ENCODE data around the gene ACTG2. TPM values are rescaled to one million over a fixed set of nuclear protein-coding genes. Genes with fewer than 3 reads are reported as not detected.
"Not testable (repeated sequence)": the region's sequence is repeated elsewhere in the genome, so short reads cannot be mapped to it uniquely, and the experiment has no call there.

ACTG2 gene
- polyA plus RNA-seq, 1 donor (not counting 4 experiments of a cell fraction or from before 2014, with no cell fraction given) = not detected

DNA sequence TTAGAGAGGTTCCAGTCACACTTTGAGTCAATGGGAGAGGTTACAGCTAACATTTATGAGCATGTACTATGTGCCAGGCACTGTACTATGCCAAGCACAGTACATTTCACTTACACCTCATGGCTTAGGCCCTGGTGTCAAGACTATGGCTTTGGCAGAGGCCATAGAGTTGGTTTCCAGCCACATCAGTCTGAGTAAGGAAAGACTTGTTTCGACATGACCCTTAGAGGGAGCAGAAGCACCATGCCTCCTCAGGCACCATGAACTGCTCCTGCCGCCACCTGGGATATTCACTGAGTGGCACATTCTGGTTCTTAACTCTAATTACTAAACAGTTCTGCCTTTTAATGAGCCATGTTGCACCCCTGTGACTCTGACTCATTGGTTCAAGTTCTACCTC is 46.6 kb downstream of the ACTG2 start:
- Histone ChIP-seq H3K27ac (ENCODE audit: control insufficient read depth, insufficient read depth, low read length) (peak overlapping the region; percentile 85), H3K9me1 (ENCODE audit: control insufficient read depth, extremely low read depth, insufficient read depth, low read length) (no peaks in the 10 kb centered on the region), H3K4me3 (ENCODE audit: control insufficient read depth in 2 of 3, extremely low read depth in 1 of 3, insufficient read depth in 2 of 3, low read depth in 1 of 3, low read length in 3 of 3) (no peak overlapping the region), H3K4me2 (ENCODE audit: control insufficient read depth, extremely low read depth, insufficient read depth, low read depth, low read length) (peak overlapping the region; percentile 56), H4K20me1 (ENCODE audit: control insufficient read depth, extremely low read depth, insufficient read depth, low read length) (no peaks in the 10 kb centered on the region), H3K79me2 (ENCODE audit: control insufficient read depth, insufficient read depth, low read length) (peaks cover 64% of the 10 kb centered on the region), H3K36me3 (ENCODE audit: control insufficient read depth in 2 of 2, extremely low read depth in 1 of 2, insufficient read depth in 2 of 2, low read length in 2 of 2) (peaks cover 3 to 18% of the 10 kb centered on the region in 2 experiments), H2AFZ (ENCODE audit: control insufficient read depth, low read length) (no peak overlapping the region), H3K9ac (ENCODE audit: control insufficient read depth, extremely low read depth, insufficient read depth, low read length) (peak overlapping the region; percentile 20), H3K9me3 (ENCODE audit: control insufficient read depth, low read depth, low read length) (no peaks in the 10 kb centered on the region), H3K4me1 (ENCODE audit: control insufficient read depth, extremely low read depth, insufficient read depth, low read length) (peaks cover 61% of the 10 kb centered on the region), H3K27me3 (ENCODE audit: control insufficient read depth, extremely low read depth, insufficient read depth, low read length) (no peaks in the 10 kb centered on the region)
- DNase-seq (ENCODE audit: low read depth, low spot score) (peak; percentile 91), FAIRE-seq (peak; percentile 95)
- TF ChIP-seq EZH2 (IDR thresholded peaks at IDR 0.05; ENCODE audit: low read length) = no peak
- TF ChIP-seq, protein P1, sequence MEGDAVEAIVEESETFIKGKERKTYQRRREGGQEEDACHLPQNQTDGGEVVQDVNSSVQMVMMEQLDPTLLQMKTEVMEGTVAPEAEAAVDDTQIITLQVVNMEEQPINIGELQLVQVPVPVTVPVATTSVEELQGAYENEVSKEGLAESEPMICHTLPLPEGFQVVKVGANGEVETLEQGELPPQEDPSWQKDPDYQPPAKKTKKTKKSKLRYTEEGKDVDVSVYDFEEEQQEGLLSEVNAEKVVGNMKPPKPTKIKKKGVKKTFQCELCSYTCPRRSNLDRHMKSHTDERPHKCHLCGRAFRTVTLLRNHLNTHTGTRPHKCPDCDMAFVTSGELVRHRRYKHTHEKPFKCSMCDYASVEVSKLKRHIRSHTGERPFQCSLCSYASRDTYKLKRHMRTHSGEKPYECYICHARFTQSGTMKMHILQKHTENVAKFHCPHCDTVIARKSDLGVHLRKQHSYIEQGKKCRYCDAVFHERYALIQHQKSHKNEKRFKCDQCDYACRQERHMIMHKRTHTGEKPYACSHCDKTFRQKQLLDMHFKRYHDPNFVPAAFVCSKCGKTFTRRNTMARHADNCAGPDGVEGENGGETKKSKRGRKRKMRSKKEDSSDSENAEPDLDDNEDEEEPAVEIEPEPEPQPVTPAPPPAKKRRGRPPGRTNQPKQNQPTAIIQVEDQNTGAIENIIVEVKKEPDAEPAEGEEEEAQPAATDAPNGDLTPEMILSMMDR (optimal IDR thresholded peaks at IDR 0.05 in 1 of 3, IDR thresholded peaks at IDR 0.05 in 1 of 3, conservative IDR thresholded peaks at IDR 0.05 in 1 of 3; ENCODE audit: extremely low read depth in 1 of 3, insufficient read depth in 2 of 3, low read length in 3 of 3) = peak; percentile 24 to 65 (median 37)
- dilution Hi-C loops (cut with MboI; ENCODE audit: extremely low pct_ligation_motif_present, low sequenced_read_pairs) = no loop called here

DNA sequence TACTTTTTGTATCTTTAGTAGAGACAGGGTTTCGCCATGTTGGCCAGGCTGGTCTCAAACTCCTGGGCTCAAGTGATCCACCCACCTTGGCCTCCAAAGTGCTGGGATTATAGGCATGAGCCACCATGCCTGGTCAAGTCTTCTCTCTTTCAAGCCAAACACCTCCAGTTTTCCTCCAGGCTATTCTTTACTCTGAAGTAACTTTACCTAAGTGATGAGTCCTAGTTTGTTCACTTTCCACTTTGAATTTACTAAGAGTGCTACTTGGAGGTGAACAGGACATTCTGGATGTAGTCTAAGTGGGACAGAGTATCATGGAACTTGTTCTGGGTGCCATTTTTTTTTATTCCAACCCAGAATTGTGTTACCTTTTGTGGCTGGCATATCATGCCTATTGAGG is 47.3 kb downstream of the ACTG2 start:
- FAIRE-seq; H4K20me1 ChIP-seq (ENCODE audit: control insufficient read depth, extremely low read depth, insufficient read depth, low read length); H2AFZ ChIP-seq (ENCODE audit: control insufficient read depth, low read length); dilution Hi-C loops (cut with MboI; ENCODE audit: extremely low pct_ligation_motif_present, low sequenced_read_pairs); H3K9me1 ChIP-seq (ENCODE audit: control insufficient read depth, extremely low read depth, insufficient read depth, low read length); DNase-seq (ENCODE audit: low read depth, low spot score); H3K9me3 ChIP-seq (ENCODE audit: control insufficient read depth, low read depth, low read length); H3K27me3 ChIP-seq (ENCODE audit: control insufficient read depth, extremely low read depth, insufficient read depth, low read length): not testable (repeated sequence)
- peaks cover 59% of the 10 kb centered on the region for H3K4me1 ChIP-seq (ENCODE audit: control insufficient read depth, extremely low read depth, insufficient read depth, low read length)
- peak overlapping the region in 1 of 3 experiments; percentile 13 for H3K4me3 ChIP-seq (ENCODE audit: control insufficient read depth in 2 of 3, extremely low read depth in 1 of 3, insufficient read depth in 2 of 3, low read depth in 1 of 3, low read length in 3 of 3)
- peaks cover 64% of the 10 kb centered on the region for H3K79me2 ChIP-seq (ENCODE audit: control insufficient read depth, insufficient read depth, low read length)
- peak overlapping the region; percentile 85 for H3K27ac ChIP-seq (ENCODE audit: control insufficient read depth, insufficient read depth, low read length)
- peak overlapping the region; percentile 56 for H3K4me2 ChIP-seq (ENCODE audit: control insufficient read depth, extremely low read depth, insufficient read depth, low read depth, low read length)
- peaks cover 5 to 24% of the 10 kb centered on the region in 2 experiments for H3K36me3 ChIP-seq (ENCODE audit: control insufficient read depth in 2 of 2, extremely low read depth in 1 of 2, insufficient read depth in 2 of 2, low read length in 2 of 2)
- H3K9ac ChIP-seq (ENCODE audit: control insufficient read depth, extremely low read depth, insufficient read depth, low read length) = peak overlapping the region; percentile 20

DNA sequence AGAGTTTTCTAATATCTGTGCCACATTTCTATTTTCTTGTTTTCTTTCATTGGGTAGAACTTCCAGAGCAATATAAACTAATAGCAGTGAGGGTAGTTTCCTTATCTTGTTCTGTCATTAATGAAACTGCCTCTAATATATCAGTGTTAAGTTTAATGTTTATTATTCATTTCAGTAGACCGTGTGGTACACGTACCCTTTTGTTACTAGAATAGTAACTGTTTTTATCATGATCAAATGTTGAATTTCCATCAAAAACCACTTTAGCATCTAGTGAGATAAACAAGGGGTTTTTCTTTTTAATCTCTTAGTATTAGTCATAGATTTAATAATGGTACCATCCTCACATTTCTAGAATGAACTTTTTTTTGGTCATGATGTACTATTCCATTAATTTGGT is 49.9 kb downstream of the ACTG2 start:
- DNase-seq (ENCODE audit: low read depth, low spot score) (no peak), FAIRE-seq (no peak)
- no peak overlapping the region for H2AFZ ChIP-seq (ENCODE audit: control insufficient read depth, low read length)
- dilution Hi-C loops (cut with MboI; ENCODE audit: extremely low pct_ligation_motif_present, low sequenced_read_pairs) = no loop called here
- peaks cover 34% of the 10 kb centered on the region for H3K4me1 ChIP-seq (ENCODE audit: control insufficient read depth, extremely low read depth, insufficient read depth, low read length)
- no peak overlapping the region for H3K4me3 ChIP-seq (ENCODE audit: control insufficient read depth in 2 of 3, extremely low read depth in 1 of 3, insufficient read depth in 2 of 3, low read depth in 1 of 3, low read length in 3 of 3)
- H3K79me2 ChIP-seq (ENCODE audit: control insufficient read depth, insufficient read depth, low read length) = peaks cover 51% of the 10 kb centered on the region
- H4K20me1 ChIP-seq (ENCODE audit: control insufficient read depth, extremely low read depth, insufficient read depth, low read length) = no peaks in the 10 kb centered on the region
- no peak overlapping the region for H3K27ac ChIP-seq (ENCODE audit: control insufficient read depth, insufficient read depth, low read length)
- no peak for TF ChIP-seq EZH2 (IDR thresholded peaks at IDR 0.05; ENCODE audit: low read length)
- TF ChIP-seq, protein P1 (optimal IDR thresholded peaks at IDR 0.05 in 1 of 3, IDR thresholded peaks at IDR 0.05 in 1 of 3, conservative IDR thresholded peaks at IDR 0.05 in 1 of 3; ENCODE audit: extremely low read depth in 1 of 3, insufficient read depth in 2 of 3, low read length in 3 of 3) = no peak
- H3K27me3 ChIP-seq (ENCODE audit: control insufficient read depth, extremely low read depth, insufficient read depth, low read length) = no peaks in the 10 kb centered on the region
- H3K4me2 ChIP-seq (ENCODE audit: control insufficient read depth, extremely low read depth, insufficient read depth, low read depth, low read length) = no peak overlapping the region
- H3K9me3 ChIP-seq (ENCODE audit: control insufficient read depth, low read depth, low read length) = no peaks in the 10 kb centered on the region
- H3K9ac ChIP-seq (ENCODE audit: control insufficient read depth, extremely low read depth, insufficient read depth, low read length) = no peak overlapping the region
- H3K9me1 ChIP-seq (ENCODE audit: control insufficient read depth, extremely low read depth, insufficient read depth, low read length) = no peaks in the 10 kb centered on the region
- peaks cover 9 to 29% of the 10 kb centered on the region in 2 experiments for H3K36me3 ChIP-seq (ENCODE audit: control insufficient read depth in 2 of 2, extremely low read depth in 1 of 2, insufficient read depth in 2 of 2, low read length in 2 of 2)

Data from keratinocyte (primary cell).